Stimulated activated CD8-positive, alpha-beta memory T cell treated with anti-CD3 and anti-CD28 coated beads, Interleukin-12 subunit alpha, Interleukin-12 subunit beta, amount 100 ng/mL, for 24 hours (primary cell): ENCODE results near the gene PORCN.

ENCODE experiments used
- DNase-seq: peaks from one replicate; pipeline ENCODE4 v3.0.0-alpha.2; 2020; ENCODE audit errors: extremely low read depth

PORCN gene

GRCh38 chrX:48508400-48509244 lies at the start of gene PORCN:
PORCN (plus strand) TSS chrX:48508992; CDS start chrX:48509821, 829 bp downstream.
- peak; percentile 51 for DNase-seq

GRCh38 chrX:48459483-48459882 lies 49.3 kb upstream of the PORCN start:
- no peak for DNase-seq

- no peak for DNase-seq
Observed at GRCh38 chrX:48460031-48460430, 48.8 kb upstream of the PORCN start.

GRCh38 chrX:48460606-48461005 lies 48.2 kb upstream of the PORCN start:
- DNase-seq: no peak

- no peak for DNase-seq
Observed at GRCh38 chrX:48461830-48462229, 47.0 kb upstream of the PORCN start.

GRCh38 chrX:48465336-48465933 lies 43.4 kb upstream of the PORCN start:
- no peak for DNase-seq

GRCh38 chrX:48466696-48467095 lies 42.1 kb upstream of the PORCN start:
- no peak for DNase-seq

- DNase-seq: no peak
Observed at GRCh38 chrX:48467281-48467761, 41.5 kb upstream of the PORCN start.

- peak; percentile 23 for DNase-seq
Observed at GRCh38 chrX:48468247-48468671, 40.5 kb upstream of the PORCN start.

- DNase-seq: no peak
Observed at GRCh38 chrX:48468693-48469691, 39.8 kb upstream of the PORCN start.

- DNase-seq: no peak
Observed at GRCh38 chrX:48470110-48470832, 38.5 kb upstream of the PORCN start, which contains the start of gene SLC38A5. SLC38A5 (minus strand) TSS chrX:48470260; CDS start chrX:48467924, 2,336 bp downstream.

- DNase-seq: no peak
Observed at GRCh38 chrX:48470833-48471118, 38.0 kb upstream of the PORCN start.

GRCh38 chrX:48471504-48471903 lies 37.3 kb upstream of the PORCN start:
- no peak for DNase-seq

- DNase-seq: no peak
Observed at GRCh38 chrX:48472225-48472624, 36.6 kb upstream of the PORCN start.

- no peak for DNase-seq
Observed at GRCh38 chrX:48472851-48473703, 35.7 kb upstream of the PORCN start.

- DNase-seq: no peak
Observed at GRCh38 chrX:48473704-48473990, 35.1 kb upstream of the PORCN start.

GRCh38 chrX:48474127-48474526 lies 34.7 kb upstream of the PORCN start:
- DNase-seq: no peak

GRCh38 chrX:48474581-48474980 lies 34.2 kb upstream of the PORCN start:
- no peak for DNase-seq

- DNase-seq: no peak
Observed at GRCh38 chrX:48475296-48475695, 33.5 kb upstream of the PORCN start.

GRCh38 chrX:48475774-48476577 lies 32.8 kb upstream of the PORCN start, which contains the start of gene FTSJ1:
FTSJ1 (plus strand) TSS chrX:48476199; CDS start chrX:48478048, 1,849 bp downstream.
- DNase-seq: peak; percentile 58
